RWPE1 (cell line): ENCODE measurements around the gene HS6ST3.

ENCODE experiments used
- CTCF ChIA-PET: fragments of 350-600 bp; sonication (Branson Sonifier 250); formaldehyde crosslinking; extraction: SDS; loops from one replicate; lab custom pipeline; 2021; lab: Yijun Ruan, JAX
- POLR2A ChIA-PET: fragments of 400-600 bp; formaldehyde crosslinking; extraction: SDS; loops from one replicate; lab custom pipeline; 2020; ENCODE audit warnings: antibody characterized with exemption; ENCODE audit not compliant: low non-redundant PET; lab: Yijun Ruan, JAX
- DNase-seq: peaks from one replicate; pipeline ENCODE4 v3.0.0; 2012; ENCODE audit warnings: low spot score
- H3K27ac ChIP-seq: fragments of 450-650 bp; 2 replicates; pipeline ENCODE4 v1.5.1; 2017
- TF ChIP-seq, protein P1 (sequence below): fragments of 450-650 bp; conservative IDR thresholded peaks from 2 replicates; pipeline ENCODE4 v1.5.1; 2017; ENCODE audit warnings: low read depth, mild to moderate bottlenecking

The HS6ST3 gene

DNA sequence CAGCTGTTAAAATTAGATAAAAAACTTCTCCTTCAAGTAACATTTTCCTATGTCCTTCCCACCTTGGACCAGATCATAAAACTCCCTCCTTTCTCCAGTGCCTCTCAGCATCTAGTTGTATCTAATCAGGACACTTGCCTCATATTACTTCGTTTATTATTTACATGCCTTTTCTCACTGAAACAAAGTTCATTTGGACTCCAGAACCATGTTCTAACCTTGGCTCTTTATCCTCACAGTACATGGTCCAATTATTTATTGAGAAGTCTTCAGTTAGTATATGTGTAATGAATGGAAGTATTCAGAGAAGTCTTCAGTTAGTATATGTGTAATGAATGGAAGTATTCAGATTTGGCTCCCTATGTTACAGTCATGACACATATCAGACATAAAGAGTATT, 561.7 kb downstream of the HS6ST3 start:
- TF ChIP-seq, protein P1, sequence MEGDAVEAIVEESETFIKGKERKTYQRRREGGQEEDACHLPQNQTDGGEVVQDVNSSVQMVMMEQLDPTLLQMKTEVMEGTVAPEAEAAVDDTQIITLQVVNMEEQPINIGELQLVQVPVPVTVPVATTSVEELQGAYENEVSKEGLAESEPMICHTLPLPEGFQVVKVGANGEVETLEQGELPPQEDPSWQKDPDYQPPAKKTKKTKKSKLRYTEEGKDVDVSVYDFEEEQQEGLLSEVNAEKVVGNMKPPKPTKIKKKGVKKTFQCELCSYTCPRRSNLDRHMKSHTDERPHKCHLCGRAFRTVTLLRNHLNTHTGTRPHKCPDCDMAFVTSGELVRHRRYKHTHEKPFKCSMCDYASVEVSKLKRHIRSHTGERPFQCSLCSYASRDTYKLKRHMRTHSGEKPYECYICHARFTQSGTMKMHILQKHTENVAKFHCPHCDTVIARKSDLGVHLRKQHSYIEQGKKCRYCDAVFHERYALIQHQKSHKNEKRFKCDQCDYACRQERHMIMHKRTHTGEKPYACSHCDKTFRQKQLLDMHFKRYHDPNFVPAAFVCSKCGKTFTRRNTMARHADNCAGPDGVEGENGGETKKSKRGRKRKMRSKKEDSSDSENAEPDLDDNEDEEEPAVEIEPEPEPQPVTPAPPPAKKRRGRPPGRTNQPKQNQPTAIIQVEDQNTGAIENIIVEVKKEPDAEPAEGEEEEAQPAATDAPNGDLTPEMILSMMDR = no peak
- POLR2A ChIA-PET = no interaction called here
- DNase-seq = no peak
- H3K27ac ChIP-seq = no peak overlapping the region
- CTCF ChIA-PET = no interaction called here

DNA sequence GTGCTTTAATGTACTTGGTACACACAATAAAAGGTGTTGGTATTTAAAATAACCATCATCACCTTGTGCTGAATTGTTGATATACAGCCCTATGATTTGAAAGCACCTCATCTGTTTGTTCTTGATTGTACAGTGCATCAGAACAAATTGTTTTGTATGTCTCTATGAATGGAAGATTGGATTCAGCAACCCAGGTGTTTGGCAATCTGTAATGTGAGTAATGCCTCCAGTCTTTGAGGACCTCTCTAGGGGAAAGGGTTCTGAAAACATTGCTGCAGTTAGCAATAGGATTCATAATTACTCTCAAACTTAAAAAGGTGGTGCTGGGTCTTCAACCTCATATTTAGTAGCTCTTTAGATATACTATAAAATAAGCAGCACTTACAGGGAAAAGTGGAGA, 562.6 kb downstream of the HS6ST3 start:
- ChIA-PET CTCF (no interaction called here), POLR2A (no interaction called here)
- TF ChIP-seq, protein P1 = no peak
- no peak for DNase-seq
- no peak overlapping the region for H3K27ac ChIP-seq

DNA sequence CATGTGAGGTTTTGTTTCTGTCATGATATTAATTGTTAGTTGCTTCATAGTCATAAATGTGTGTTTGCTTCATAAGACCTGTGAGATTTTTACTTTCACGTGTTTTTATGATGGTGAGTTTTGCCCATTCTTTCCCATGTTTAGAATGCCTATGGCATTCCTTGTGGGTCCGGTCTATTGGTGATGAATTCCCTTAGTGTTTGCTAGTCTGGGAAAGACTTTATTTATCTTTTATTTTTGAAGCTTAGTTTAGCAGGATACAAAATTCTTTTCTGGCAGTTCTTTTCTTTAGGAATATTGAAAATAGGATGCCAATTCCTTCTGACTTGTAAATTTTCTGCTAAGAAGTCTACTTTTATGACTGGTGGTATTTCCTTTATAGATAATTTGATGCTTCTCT, 571.7 kb downstream of the HS6ST3 start:
- H3K27ac ChIP-seq = no peak overlapping the region
- TF ChIP-seq, protein P1 = no peak
- POLR2A ChIA-PET = no interaction called here
- CTCF ChIA-PET = no interaction called here
- DNase-seq = no peak

DNA sequence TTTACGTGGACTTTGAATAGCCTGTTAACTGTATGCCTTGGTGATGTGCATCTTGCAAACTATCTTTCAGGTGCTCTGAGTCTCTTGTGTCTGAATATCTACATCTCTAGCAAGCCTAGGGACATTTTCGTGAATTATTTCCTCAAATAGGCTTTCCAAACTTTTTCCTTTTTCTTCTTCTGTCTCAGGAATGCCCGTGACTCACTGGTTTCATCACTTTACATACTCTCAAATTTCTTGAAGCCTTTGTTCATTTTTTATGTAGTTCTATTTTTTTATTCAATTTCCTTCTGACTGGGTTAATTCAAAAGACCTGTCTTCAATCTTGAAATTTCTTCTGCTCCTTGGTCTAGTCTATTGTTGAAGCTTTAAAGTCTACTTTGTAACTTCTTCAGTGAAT, 572.1 kb downstream of the HS6ST3 start:
- H3K27ac ChIP-seq = no peak overlapping the region
- CTCF ChIA-PET = no interaction called here
- TF ChIP-seq, protein P1 = no peak
- DNase-seq = no peak
- POLR2A ChIA-PET = no interaction called here

DNA sequence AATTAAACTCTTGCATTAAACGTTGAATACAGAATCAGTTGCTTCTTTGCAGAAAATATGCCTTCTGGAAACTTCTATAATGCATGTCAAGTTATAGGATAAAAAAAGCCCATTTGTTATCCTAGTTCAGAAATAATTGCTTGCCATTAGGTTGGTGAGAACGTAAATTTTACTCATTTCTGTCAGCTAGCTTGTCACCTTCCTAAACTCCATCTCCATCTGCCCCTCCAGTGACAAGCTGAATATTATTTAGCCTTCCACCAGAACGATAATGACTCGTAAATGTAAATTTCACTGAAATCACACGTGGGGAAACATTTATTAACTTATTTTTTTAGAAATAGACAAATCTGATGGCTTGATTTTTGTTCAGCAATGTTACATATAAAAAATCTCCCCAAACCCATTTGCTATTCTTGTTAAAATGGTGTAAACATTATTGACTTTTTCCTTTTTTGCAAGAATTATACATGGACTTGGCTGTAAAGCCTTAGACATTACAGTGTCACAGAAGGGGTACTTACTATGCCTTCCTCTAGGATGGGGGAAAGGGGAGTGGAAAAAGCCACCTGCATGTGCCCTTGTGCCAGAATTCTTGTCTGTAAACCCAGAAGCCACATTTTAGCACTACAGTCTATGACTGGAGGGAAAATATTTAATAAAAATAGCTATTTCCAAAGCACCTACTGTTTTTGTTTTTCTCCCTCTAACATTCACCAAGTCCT, 577.5 kb downstream of the HS6ST3 start:
- POLR2A ChIA-PET = no interaction called here
- no peak overlapping the region for H3K27ac ChIP-seq
- DNase-seq = no peak
- TF ChIP-seq, protein P1 = no peak
- CTCF ChIA-PET = no interaction called here

DNA sequence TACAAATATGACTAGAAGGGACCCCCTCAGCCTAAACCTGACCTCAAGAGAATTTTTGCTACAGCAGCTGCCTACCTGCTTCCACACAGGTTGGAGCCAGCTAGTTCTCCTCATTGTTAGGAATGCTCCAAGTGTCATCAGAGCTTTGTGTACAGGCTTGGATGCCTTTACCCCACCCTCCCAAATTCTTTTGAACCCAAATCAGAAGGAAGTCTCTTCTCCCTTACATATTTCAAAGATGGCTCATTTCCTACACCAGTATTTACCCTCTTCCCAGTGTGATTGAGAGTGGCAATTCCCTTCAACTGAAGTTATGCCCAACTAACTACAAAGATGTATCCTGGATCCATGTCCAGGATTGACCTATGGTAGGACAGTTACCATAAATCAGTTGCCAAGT, 581.2 kb downstream of the HS6ST3 start:
- POLR2A ChIA-PET = no interaction called here
- no peak overlapping the region for H3K27ac ChIP-seq
- TF ChIP-seq, protein P1 = no peak
- DNase-seq = no peak
- CTCF ChIA-PET = no interaction called here

DNA sequence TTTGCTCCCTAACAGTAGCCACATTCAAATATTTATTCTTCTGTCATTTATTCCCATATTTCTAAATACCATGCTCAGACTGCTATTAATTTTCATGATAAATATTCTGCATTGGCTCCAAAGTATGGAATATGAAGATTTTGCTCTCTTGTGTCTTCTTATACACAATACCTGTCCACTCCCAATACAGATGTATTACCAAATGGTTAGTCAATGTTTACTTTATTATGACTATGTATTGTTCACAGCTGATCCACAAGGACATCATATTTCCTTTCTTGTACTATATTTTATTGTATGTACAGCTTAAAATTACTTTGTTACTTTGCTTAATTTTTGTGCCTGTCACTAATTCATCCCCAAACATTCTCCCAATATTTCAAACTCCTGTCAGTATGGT, 582.1 kb downstream of the HS6ST3 start:
- H3K27ac ChIP-seq = no peak overlapping the region
- DNase-seq = peak; percentile 15
- ChIA-PET CTCF (no interaction called here), POLR2A (no interaction called here)
- TF ChIP-seq, protein P1 = no peak
